ENCODE results near the gene CCNL2.
"Not testable (repeated sequence)": the region's sequence is repeated elsewhere in the genome, so short reads cannot be mapped to it uniquely, and the experiment has no call there.

The CCNL2 gene

GRCh38 chr1:1419813-1420653 lies 20.9 kb upstream of the CCNL2 start:
- no peak for DNase-seq (ENCODE audit: low read depth, low spot score)

GRCh38 chr1:1419363-1419812 lies 20.3 kb upstream of the CCNL2 start:
- no peak for DNase-seq (ENCODE audit: low read depth, low spot score)

- DNase-seq (ENCODE audit: low read depth, low spot score), result no peak
Observed at GRCh38 chr1:1418464-1419362, 19.6 kb upstream of the CCNL2 start.

- DNase-seq (ENCODE audit: low read depth, low spot score), result not testable (repeated sequence)
Observed at GRCh38 chr1:1417825-1418463, 18.8 kb upstream of the CCNL2 start.

- DNase-seq (ENCODE audit: low read depth, low spot score), result not testable (repeated sequence)
Observed at GRCh38 chr1:1417396-1417795, 18.3 kb upstream of the CCNL2 start.

GRCh38 chr1:1415751-1416150 lies 16.6 kb upstream of the CCNL2 start:
- no peak for DNase-seq (ENCODE audit: low read depth, low spot score)

- DNase-seq (ENCODE audit: low read depth, low spot score), result not testable (repeated sequence)
Observed at GRCh38 chr1:1412311-1412902, 13.3 kb upstream of the CCNL2 start.

GRCh38 chr1:1411626-1412025 lies 12.5 kb upstream of the CCNL2 start:
- no peak for DNase-seq (ENCODE audit: low read depth, low spot score)

- DNase-seq (ENCODE audit: low read depth, low spot score), result not testable (repeated sequence)
Observed at GRCh38 chr1:1410238-1410637, 11.1 kb upstream of the CCNL2 start.

- no peak for DNase-seq (ENCODE audit: low read depth, low spot score)
Observed at GRCh38 chr1:1407636-1408318, 8.6 kb upstream of the CCNL2 start.

- DNase-seq (ENCODE audit: low read depth, low spot score), result peak; percentile 61
Observed at GRCh38 chr1:1406821-1407635, 7.9 kb upstream of the CCNL2 start, which contains the start of gene MRPL20. TSS of gene MRPL20 (minus strand) at chr1:1407293. CDS start at chr1:1407217, 76 bp downstream.

GRCh38 chr1:1406101-1406820 lies 7.1 kb upstream of the CCNL2 start:
- DNase-seq (ENCODE audit: low read depth, low spot score), result no peak

- no peak for DNase-seq (ENCODE audit: low read depth, low spot score)
Observed at GRCh38 chr1:1403653-1404052, 4.5 kb upstream of the CCNL2 start.

- DNase-seq (ENCODE audit: low read depth, low spot score), result not testable (repeated sequence)
Observed at GRCh38 chr1:1402901-1403392, 3.8 kb upstream of the CCNL2 start.

GRCh38 chr1:1402072-1402900 lies 3.2 kb upstream of the CCNL2 start:
- no peak for DNase-seq (ENCODE audit: low read depth, low spot score)

GRCh38 chr1:1401457-1402010 lies 2.4 kb upstream of the CCNL2 start:
- no peak for DNase-seq (ENCODE audit: low read depth, low spot score)

GRCh38 chr1:1400576-1401456 lies 1.7 kb upstream of the CCNL2 start:
- DNase-seq (ENCODE audit: low read depth, low spot score), result no peak

Measured in brain pericyte (primary cell).